ENCODE results near the gene SLC15A1. TPM values are rescaled to one million over a fixed set of nuclear protein-coding genes. Genes with fewer than 3 reads are reported as not detected.
A peak's percentile ranks its signal among the peaks of the same experiment; 100 is the strongest.

SLC15A1 gene
- total and polyA plus RNA-seq, 2 donors, result 0.11 to 0.13 TPM

GRCh38 chr13:98668155-98668554 is 84.3 kb downstream of the SLC15A1 start:
- no peak for DNase-seq (ENCODE audit: extremely low spot score)
- Histone ChIP-seq H3K36me3 (ENCODE audit: insufficient read depth) (no peaks in the 10 kb centered on the region), H3K4me3 (ENCODE audit: low read depth, low read length) (no peak overlapping the region), H3K4me1 (ENCODE audit: insufficient read depth) (no peaks in the 10 kb centered on the region), H3K27ac (ENCODE audit: low read depth) (no peak overlapping the region)
- WGBS, result 85% methylated on average over 4 of the region's 4 CpGs

- no peak for DNase-seq (ENCODE audit: extremely low spot score)
- Histone ChIP-seq H3K27ac (ENCODE audit: low read depth) (no peak overlapping the region), H3K4me1 (ENCODE audit: insufficient read depth) (no peaks in the 10 kb centered on the region), H3K36me3 (ENCODE audit: insufficient read depth) (no peaks in the 10 kb centered on the region), H3K4me3 (ENCODE audit: low read depth, low read length) (no peak overlapping the region)
Measured at GRCh38 chr13:98665638-98665995, 86.9 kb downstream of the SLC15A1 start.

DNA sequence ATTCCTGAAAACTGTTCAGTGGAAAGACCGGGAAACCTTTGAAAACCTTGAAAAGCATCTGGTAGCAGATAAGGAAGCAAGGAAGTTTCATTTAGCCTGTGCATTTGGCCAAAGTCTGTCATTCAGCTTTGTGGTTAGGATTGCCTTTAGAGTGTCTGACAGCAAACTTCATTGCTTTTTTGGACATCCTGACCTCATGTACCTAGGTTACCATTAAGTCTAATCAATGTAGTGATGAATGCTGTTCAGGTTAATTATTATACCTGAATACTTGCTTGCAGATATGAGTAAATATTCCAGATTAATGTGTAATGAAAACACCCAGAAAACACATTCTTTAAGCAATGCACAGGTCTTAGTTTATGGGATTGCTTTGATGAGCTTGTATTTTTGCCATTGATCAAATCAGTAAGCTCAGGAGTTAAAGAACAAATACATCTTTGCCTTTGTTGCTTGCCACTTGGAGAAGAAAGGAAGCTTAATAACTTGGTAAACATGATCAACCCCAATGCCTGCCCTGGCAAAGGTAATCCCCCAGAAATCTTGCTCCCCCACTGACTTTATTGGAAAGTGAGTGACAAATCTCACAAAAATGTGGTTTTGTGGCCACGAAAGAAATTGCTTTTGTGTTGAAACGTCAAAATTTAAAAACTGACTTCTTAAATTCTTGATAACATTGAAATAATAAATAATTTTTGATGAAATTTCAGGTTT is 87.4 kb downstream of the SLC15A1 start:
- WGBS, result 66% methylated on average over 3 of the region's 3 CpGs
- Histone ChIP-seq H3K4me3 (ENCODE audit: low read depth, low read length) (no peak overlapping the region), H3K36me3 (ENCODE audit: insufficient read depth) (no peaks in the 10 kb centered on the region), H3K4me1 (ENCODE audit: insufficient read depth) (no peaks in the 10 kb centered on the region), H3K27ac (ENCODE audit: low read depth) (no peak overlapping the region)
- no peak for DNase-seq (ENCODE audit: extremely low spot score)

DNA sequence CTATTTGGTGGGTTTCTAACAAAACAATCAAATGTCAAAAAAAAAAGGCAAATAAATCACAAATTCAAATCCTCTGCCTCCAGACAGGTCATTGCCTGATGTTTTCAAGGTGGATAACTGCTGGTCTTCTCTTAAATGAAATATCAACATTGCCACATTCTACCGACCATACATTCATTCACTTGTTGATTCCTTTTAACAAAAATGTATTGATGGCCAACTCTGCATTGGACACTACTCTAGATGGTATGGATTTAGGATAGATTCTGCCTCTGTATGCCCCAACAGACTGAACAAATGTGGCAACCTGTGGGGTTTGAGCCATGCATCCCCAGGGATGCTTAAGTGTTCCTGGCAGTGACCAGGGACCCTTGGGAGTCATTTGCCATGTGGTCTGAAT is 88.0 kb downstream of the SLC15A1 start:
- H3K36me3 ChIP-seq (ENCODE audit: insufficient read depth), result no peaks in the 10 kb centered on the region
- no peak for DNase-seq (ENCODE audit: extremely low spot score)
- no peaks in the 10 kb centered on the region for H3K4me1 ChIP-seq (ENCODE audit: insufficient read depth)
- H3K4me3 ChIP-seq (ENCODE audit: low read depth, low read length), result no peak overlapping the region
- WGBS, result 90% methylated on average over 1 of the region's 1 CpG
- no peak overlapping the region for H3K27ac ChIP-seq (ENCODE audit: low read depth)

GRCh38 chr13:98664047-98664446 is 88.4 kb downstream of the SLC15A1 start:
- no peak overlapping the region for H3K4me3 ChIP-seq (ENCODE audit: low read depth, low read length)
- no peaks in the 10 kb centered on the region for H3K4me1 ChIP-seq (ENCODE audit: insufficient read depth)
- no peaks in the 10 kb centered on the region for H3K36me3 ChIP-seq (ENCODE audit: insufficient read depth)
- no peak overlapping the region for H3K27ac ChIP-seq (ENCODE audit: low read depth)
- 73% methylated on average over 11 of the region's 11 CpGs for WGBS
- no peak for DNase-seq (ENCODE audit: extremely low spot score)

DNA sequence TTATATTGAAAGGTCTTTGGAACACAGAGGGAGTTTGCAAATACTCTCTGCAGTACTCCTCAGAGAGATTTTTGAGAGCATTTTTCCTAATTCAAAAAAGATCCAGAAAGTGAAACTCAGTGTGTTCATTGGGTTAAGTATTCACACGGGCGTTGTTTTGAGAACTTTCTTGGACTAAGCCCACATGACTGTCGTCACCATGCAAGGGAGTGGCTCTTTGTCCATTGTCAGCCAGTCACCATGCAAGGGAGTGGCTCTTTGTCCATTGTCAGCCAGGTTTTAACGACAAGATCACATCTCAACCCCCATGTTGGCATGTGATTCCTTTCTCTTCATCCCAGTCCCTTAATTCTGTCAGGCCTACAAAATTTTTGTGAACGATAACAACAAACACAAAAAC is 94.3 kb downstream of the SLC15A1 start:
- no peak for DNase-seq (ENCODE audit: extremely low spot score)
- no peaks in the 10 kb centered on the region for H3K4me1 ChIP-seq (ENCODE audit: insufficient read depth)
- 55% methylated on average over 5 of the region's 5 CpGs for whole genome bisulfite sequencing
- no peak overlapping the region for H3K27ac ChIP-seq (ENCODE audit: low read depth)
- H3K36me3 ChIP-seq (ENCODE audit: insufficient read depth), result no peaks in the 10 kb centered on the region
- no peak overlapping the region for H3K4me3 ChIP-seq (ENCODE audit: low read depth, low read length)

DNA sequence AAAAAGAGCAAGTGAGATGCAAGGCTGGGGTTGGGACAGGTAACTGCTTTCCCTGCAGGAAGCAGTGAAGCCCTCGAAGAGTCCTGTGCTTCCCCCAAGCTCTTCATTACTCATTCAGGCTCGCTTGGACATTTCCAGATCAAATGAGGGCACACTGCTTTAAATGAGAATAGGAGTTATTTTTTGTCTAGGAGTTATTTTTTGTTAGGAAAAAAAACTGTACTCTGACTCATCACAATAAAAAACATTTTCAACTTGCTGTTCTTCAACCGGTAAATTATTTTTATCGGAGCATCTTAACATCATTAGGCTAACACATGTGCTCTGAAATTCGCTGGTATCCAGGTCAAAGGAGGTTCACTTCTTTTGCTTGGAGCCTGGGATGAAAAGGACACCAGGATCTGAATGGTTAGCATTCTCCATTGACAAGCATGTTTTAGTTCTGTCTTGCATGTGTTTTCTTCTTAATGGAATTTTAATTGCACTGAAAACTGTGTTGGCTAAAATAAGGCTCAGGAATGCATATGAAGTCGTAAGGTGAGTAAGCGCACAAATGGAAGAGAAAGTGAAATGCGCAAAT is 94.9 kb downstream of the SLC15A1 start:
- Histone ChIP-seq H3K4me1 (ENCODE audit: insufficient read depth) (no peaks in the 10 kb centered on the region), H3K27ac (ENCODE audit: low read depth) (no peak overlapping the region), H3K4me3 (ENCODE audit: low read depth, low read length) (no peak overlapping the region), H3K36me3 (ENCODE audit: insufficient read depth) (no peaks in the 10 kb centered on the region)
- 75% methylated on average over 8 of the region's 8 CpGs for WGBS
- no peak for DNase-seq (ENCODE audit: extremely low spot score)

GRCh38 chr13:98656223-98656622 is 96.2 kb downstream of the SLC15A1 start:
- WGBS, result 97% methylated on average over 3 of the region's 3 CpGs

GRCh38 chr13:98653463-98653985 is 98.9 kb downstream of the SLC15A1 start:
- 30% methylated on average over 9 of the region's 9 CpGs for WGBS
- Histone ChIP-seq H3K36me3 (ENCODE audit: insufficient read depth) (no peaks in the 10 kb centered on the region), H3K27ac (ENCODE audit: low read depth) (no peak overlapping the region), H3K4me1 (ENCODE audit: insufficient read depth) (no peaks in the 10 kb centered on the region), H3K4me3 (ENCODE audit: low read depth, low read length) (no peak overlapping the region)
- peak; percentile 47 for DNase-seq (ENCODE audit: extremely low spot score)

More at GRCh38 chr13:98656223-98656622, 96.2 kb downstream of the SLC15A1 start:
- no peak overlapping the region for H3K27ac ChIP-seq (ENCODE audit: low read depth)
- no peak overlapping the region for H3K4me3 ChIP-seq (ENCODE audit: low read depth, low read length)
- no peak for DNase-seq (ENCODE audit: extremely low spot score)
- H3K4me1 ChIP-seq (ENCODE audit: insufficient read depth), result no peaks in the 10 kb centered on the region
- H3K36me3 ChIP-seq (ENCODE audit: insufficient read depth), result no peaks in the 10 kb centered on the region

DNA sequence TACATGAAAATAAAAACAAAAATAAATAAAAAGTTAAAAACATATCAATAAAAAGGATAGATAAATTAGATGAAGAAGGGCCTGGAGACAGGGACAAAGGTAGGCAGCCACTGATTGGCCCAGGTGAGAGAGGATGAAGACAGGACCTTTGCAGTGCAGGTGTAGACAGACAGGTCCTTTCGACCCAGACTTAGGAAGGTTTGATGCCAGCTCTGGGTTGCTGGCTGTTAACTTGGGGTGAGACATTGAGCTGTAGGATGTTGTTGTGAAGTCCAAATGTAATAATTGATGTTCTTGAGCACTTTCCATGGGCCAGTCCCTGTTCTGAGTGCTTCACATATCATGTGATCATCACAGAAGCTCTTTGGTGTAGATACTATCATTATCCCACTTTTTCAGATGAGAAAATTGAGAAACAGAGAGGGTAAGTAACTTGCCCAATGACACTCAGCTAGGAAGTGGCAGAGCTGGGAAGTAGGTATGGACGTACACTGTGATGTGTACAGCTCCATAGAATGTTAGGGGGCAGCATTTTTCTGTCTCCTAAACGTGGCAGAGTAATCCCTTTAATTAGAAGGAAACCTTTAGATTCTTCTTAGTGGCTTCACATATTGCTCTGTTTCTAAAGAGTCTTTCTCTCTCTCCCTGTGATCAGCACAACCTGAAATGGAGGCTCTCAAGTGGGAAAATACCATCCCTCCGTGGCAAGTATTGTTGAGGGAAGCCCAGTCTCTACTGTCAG is 99.6 kb downstream of the SLC15A1 start:
- H3K36me3 ChIP-seq (ENCODE audit: insufficient read depth), result no peaks in the 10 kb centered on the region
- WGBS, result 48% methylated on average over 4 of the region's 4 CpGs
- H3K27ac ChIP-seq (ENCODE audit: low read depth), result no peak overlapping the region
- no peak overlapping the region for H3K4me3 ChIP-seq (ENCODE audit: low read depth, low read length)
- H3K4me1 ChIP-seq (ENCODE audit: insufficient read depth), result no peaks in the 10 kb centered on the region
- DNase-seq (ENCODE audit: extremely low spot score), result no peak

- Histone ChIP-seq H3K36me3 (ENCODE audit: insufficient read depth) (no peaks in the 10 kb centered on the region), H3K4me3 (ENCODE audit: low read depth, low read length) (no peak overlapping the region), H3K4me1 (ENCODE audit: insufficient read depth) (no peaks in the 10 kb centered on the region), H3K27ac (ENCODE audit: low read depth) (no peak overlapping the region)
- WGBS, result 62% methylated on average over 2 of the region's 2 CpGs
- no peak for DNase-seq (ENCODE audit: extremely low spot score)
Measured at GRCh38 chr13:98652276-98652675, 100.2 kb downstream of the SLC15A1 start.

- 78% methylated on average over 6 of the region's 6 CpGs for WGBS
- Histone ChIP-seq H3K36me3 (ENCODE audit: insufficient read depth) (no peaks in the 10 kb centered on the region), H3K4me3 (ENCODE audit: low read depth, low read length) (no peak overlapping the region), H3K27ac (ENCODE audit: low read depth) (no peak overlapping the region), H3K4me1 (ENCODE audit: insufficient read depth) (no peaks in the 10 kb centered on the region)
- no peak for DNase-seq (ENCODE audit: extremely low spot score)
Measured at GRCh38 chr13:98651744-98652143, 100.7 kb downstream of the SLC15A1 start.

GRCh38 chr13:98650396-98651107 is 101.9 kb downstream of the SLC15A1 start:
- DNase-seq (ENCODE audit: extremely low spot score), result no peak
- no peaks in the 10 kb centered on the region for H3K36me3 ChIP-seq (ENCODE audit: insufficient read depth)
- no peak overlapping the region for H3K4me3 ChIP-seq (ENCODE audit: low read depth, low read length)
- H3K27ac ChIP-seq (ENCODE audit: low read depth), result no peak overlapping the region
- H3K4me1 ChIP-seq (ENCODE audit: insufficient read depth), result no peaks in the 10 kb centered on the region
- 72% methylated on average over 12 of the region's 12 CpGs for WGBS

Measured in urinary bladder (tissue), 4 donors.